Muscle of leg (tissue), 11 donors: ENCODE results near the gene BRMS1. TPM values are rescaled to one million over a fixed set of nuclear protein-coding genes. Genes with fewer than 3 reads are reported as not detected.
A peak's percentile ranks its signal among the peaks of the same experiment; 100 is the strongest.

ENCODE experiments used
- DNase-seq: peaks from one replicate; pipeline ENCODE4 v3.0.0; 2013
- H3K27ac ChIP-seq: one replicate; pipeline ENCODE4 v1.5.1; 2013; ENCODE audit warnings: mild to moderate bottlenecking, low read length, control low read depth
- H3K27me3 ChIP-seq: one replicate; pipeline ENCODE4 v1.6.1; 2013; ENCODE audit warnings: low read length; ENCODE audit not compliant: control insufficient read depth, insufficient read depth
- H3K36me3 ChIP-seq: one replicate; pipeline ENCODE4 v1.6.1; 2013; ENCODE audit warnings: low read length; ENCODE audit not compliant: control insufficient read depth, insufficient read depth
- H3K4me1 ChIP-seq: one replicate; pipeline ENCODE4 v1.6.1; 2013; ENCODE audit warnings: low read length; ENCODE audit not compliant: control insufficient read depth, insufficient read depth
- H3K4me3 ChIP-seq: one replicate; pipeline ENCODE4 v1.5.1; 2013; ENCODE audit warnings: low read length, control low read depth
- H3K9me3 ChIP-seq: replicated peaks from 2 replicates; pipeline ENCODE4 v1.6.1; 2013; ENCODE audit warnings: low read depth, low read length; ENCODE audit not compliant: control insufficient read depth
- WGBS: methylation state at CpG from one replicate; pipeline ENCODE4 v1.1.5; 2013; ENCODE audit warnings: missing lambda C conversion rate; ENCODE audit not compliant: insufficient coverage; 5-methylcytosine and 5-hydroxymethylcytosine counted together
- polyA plus RNA-seq, 8 donors: library from polyadenylated mRNA; unstranded; fragments of 120-200 nt; gene quantifications; one replicate each; pipeline versions ENCODE4 v1.2.1 to v1.2.3, GENCODE V29; 2013; ENCODE audit warnings: inconsistent platforms in 1 of 8, low replicate concordance in 1 of 8; ENCODE audit not compliant: insufficient read length in 8 of 8, insufficient read depth in 1 of 8
- total RNA-seq: library from RNA; stranded (reverse); fragments of 120-200 nt; gene quantifications from one replicate; pipeline ENCODE4 v1.2.4, GENCODE V29; 2013

BRMS1 gene
- total and polyA plus RNA-seq, 9 donors: 20.5 to 27.0 (median 24.2) TPM

DNA sequence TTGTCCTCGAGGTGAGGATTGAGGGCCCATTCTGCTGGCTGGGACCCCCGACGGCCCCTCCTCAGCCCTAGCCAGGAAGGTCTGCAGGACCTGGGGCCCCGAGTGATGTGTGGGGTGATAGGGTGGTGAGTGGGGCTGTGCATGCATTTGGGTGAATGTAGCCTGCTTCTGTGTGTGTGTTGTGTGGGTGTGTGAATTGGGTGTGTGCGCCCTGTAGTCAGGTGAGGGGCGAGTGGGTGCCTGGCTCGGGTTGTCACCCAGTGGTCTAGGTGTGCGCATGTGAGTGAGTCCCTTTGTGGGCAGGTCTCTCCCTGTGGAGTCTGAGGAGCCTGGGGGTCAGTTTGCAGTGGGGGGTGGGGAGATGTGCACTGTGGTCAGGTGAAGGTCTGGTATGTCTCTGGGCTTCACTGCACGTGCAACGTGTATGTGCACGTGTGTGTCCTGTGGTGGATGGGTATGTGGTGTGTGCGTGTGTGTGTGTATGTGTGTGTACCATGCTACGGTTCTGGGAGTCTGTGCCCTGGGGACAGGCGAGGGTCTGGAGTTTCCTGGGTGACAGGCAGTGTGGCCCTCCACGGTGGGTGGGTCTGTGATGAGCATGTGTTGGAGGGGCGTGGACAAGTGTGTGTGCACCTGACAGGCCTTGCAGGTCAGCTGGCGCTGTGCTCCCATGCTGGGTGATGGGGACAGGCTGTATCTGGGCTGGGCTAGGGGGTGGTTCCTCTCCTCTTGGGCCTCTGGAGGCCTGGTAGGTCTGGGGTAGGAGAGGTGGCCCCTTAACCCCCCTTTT, 52.2 kb downstream of the BRMS1 start:
- peaks cover under 1% of the 10 kb centered on the region for H3K36me3 ChIP-seq
- H3K9me3 ChIP-seq: no peaks in the 10 kb centered on the region
- no peak overlapping the region for H3K4me3 ChIP-seq
- peaks cover 43% of the 10 kb centered on the region for H3K27me3 ChIP-seq
- WGBS: 55% methylated on average over 14 of the region's 17 CpGs
- no peak for DNase-seq
- no peak overlapping the region for H3K27ac ChIP-seq
- H3K4me1 ChIP-seq: peaks cover 18% of the 10 kb centered on the region

DNA sequence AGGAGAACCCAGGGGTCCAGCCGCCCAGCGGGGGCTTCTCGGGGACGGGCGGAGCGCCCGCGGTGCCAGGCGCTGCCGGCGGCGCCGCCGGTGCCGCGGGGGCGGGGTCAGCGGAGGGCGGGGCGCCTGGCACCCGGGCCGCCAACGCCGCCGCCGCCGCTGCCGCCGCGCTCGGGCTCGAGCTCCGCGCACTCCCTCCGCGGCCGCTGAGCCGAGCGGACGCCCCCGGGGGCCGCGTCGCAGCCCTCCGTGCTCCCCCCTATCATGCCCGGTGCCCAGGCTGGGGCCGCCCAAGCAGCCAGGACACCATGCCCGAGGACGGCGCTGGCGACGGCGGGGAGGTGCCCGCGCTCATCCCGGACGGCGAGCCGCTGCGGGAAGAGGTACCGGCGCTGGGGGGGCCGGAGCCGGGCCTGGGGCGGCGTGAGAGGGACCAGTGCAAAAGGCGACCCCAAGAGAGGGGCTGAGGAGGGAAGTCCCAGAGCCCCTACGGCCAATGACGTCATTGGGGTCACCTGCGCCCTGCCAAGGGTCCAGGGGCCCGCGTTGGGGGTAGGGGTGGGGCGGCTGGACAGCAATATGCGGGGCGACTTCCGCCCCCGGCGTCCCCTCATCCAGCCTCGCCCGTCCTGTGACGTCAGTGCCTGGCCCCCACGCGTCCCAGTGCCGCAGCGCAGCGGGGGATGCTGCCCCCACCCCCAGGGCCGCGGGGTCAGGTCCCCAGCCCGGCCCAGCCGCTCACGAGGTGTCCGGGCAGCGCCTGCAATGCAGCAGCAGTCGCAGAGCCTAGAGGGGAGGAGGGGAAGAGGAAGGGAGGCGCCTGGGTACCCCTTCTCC, 53.0 kb downstream of the BRMS1 start, which contains the start of gene TMEM151A:
TMEM151A (plus strand) TSS at position 189 of the 837 bp plus-strand sequence; CDS start at position 309, 120 bp downstream.
- peaks cover 8% of the 10 kb centered on the region for H3K36me3 ChIP-seq
- H3K27me3 ChIP-seq: peaks cover 40% of the 10 kb centered on the region
- no peak within 1 kb of the TSS for H3K4me3 ChIP-seq
- no peak within 1 kb of the TSS for H3K27ac ChIP-seq
- no peaks in the 10 kb centered on the region for H3K9me3 ChIP-seq
- H3K4me1 ChIP-seq: peaks cover 25% of the 10 kb centered on the region
- no peak for DNase-seq
- 1% methylated on average over 93 of the region's 95 CpGs for WGBS

DNA sequence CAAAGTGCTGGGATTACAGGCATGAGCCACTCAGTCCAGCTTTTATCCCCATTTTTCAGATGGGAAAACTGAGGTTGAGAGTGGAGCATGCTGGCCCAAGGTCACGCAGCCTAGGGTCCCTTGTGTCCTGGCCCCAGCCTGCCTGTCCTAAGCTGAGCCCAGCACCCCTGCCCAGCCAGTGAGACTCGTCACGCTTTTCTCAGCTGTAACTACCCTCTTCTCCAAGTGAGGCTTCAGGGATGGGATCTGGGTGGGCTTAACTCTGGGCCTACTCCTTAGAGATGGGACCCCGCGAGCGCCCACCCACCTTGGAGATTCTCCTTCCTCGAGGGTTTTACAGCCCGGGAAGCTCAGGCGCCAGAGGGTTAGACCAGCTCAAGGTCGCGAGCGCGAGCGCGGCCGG, 53.6 kb downstream of the BRMS1 start:
- no peaks in the 10 kb centered on the region for H3K9me3 ChIP-seq
- H3K36me3 ChIP-seq: peaks cover 12% of the 10 kb centered on the region
- WGBS: 9% methylated on average over 13 of the region's 16 CpGs
- H3K4me3 ChIP-seq: no peak overlapping the region
- no peak overlapping the region for H3K27ac ChIP-seq
- no peak for DNase-seq
- peaks cover 25% of the 10 kb centered on the region for H3K4me1 ChIP-seq
- H3K27me3 ChIP-seq: peaks cover 40% of the 10 kb centered on the region

DNA sequence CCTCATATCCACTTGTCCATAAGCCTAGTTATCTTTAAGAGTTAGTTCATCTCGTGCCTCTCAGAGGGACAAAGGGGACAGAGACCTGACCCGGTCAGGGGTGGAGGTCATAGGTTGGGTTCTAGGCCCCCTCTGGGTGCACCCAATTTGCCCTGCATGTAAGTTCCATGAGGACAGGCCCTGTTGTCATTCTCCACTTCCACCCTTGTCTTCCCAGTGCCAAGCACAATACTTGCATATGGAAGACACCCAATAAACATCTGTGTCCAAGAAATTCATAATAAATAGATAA, 54.6 kb downstream of the BRMS1 start:
- Histone ChIP-seq H3K27me3 (peaks cover 40% of the 10 kb centered on the region), H3K4me3 (no peak overlapping the region)
- WGBS: no CpG with 5 or more reads among the region's 2 CpGs

DNA sequence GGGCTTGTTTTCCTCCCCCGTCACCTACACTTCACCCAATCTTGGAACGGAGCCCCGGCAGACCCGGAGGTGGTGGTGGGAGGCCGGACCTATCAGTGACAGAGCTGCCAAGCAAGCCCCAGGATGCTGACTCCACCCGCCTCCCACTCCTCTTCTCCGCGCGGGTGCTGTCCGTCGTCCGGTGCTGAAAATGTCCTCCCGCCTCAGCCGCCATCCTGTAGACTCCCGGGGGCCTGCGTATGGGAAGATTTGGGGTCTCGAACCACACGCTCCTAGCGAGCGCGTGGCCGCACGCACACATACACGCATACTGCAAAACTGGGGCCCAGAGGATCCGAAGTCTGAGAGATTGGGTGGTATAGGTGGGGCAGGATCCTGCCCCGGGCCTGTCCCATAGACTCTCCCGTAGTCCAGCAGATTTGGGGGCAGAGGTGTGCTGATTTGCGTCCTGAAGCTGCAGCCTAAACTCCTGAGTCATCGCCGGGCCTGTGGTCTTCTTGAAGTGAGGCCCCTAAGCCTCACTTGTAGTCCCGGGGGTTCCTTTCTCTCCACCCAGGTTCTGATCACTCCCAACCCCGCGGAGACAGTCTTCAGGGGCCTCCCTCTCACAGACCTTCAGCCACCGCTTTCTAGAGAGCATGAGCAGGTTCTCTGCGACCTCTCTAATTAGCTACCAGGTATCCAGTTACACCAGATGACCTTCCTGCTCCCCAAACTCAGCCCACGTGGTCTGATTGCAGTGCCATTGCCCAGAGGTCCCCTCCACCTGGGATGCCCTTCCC, 55.2 kb downstream of the BRMS1 start:
- Histone ChIP-seq H3K4me3 (peak overlapping the region; percentile 62), H3K4me1 (peaks cover 25% of the 10 kb centered on the region), H3K36me3 (peaks cover 25% of the 10 kb centered on the region), H3K9me3 (no peaks in the 10 kb centered on the region), H3K27me3 (peaks cover 40% of the 10 kb centered on the region), H3K27ac (peak overlapping the region; percentile 96)
- WGBS: 27% methylated on average over 10 of the region's 36 CpGs
- DNase-seq: peak; percentile 89

More for the DNA sequence above, 54.6 kb downstream of the BRMS1 start:
- no peaks in the 10 kb centered on the region for H3K9me3 ChIP-seq
- no peak for DNase-seq
- H3K27ac ChIP-seq: no peak overlapping the region
- H3K4me1 ChIP-seq: peaks cover 25% of the 10 kb centered on the region
- peaks cover 19% of the 10 kb centered on the region for H3K36me3 ChIP-seq

DNA sequence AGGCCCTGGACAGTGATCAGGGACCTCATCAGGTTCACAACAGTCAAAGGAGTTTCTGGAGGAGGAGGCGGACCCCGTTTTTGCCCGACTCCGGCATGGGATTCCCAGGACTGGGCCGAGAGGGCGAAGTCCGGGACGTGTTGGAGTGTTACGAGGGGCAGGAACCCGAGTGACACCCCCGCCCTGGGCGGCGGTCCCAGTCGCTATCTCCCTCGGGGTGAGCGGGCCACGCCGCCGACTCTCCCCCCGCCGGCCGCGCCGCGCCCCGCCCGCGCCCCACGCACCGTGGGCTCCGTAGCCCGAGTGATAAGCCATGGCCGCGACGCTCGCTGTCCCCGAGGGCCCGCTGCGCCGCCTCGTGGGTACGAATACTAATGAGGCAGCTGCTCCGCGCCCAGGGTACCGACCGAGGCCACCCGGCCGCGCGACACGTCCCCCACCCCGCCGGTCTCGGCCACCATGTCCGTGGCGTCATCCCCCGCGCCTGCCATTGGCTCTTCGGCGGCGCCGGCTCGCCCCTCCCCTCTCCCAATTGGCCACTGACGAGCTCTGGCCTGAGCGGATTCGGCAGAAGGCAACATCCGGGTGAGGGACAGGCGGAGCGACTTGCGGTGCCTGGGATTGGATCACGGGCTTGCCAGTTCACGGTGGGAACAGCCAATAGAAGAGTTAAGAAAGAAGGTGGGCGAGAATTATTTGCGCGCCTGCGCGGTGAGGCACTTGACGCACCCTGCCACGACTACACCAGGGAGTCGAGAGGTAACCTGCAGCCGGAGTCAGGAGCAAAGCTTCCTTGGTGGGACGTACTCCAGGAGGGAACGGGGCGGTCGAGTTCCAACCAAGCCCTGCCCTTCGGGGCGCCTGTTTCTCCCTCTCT, 56.0 kb downstream of the BRMS1 start, which contains the start of gene YIF1A:
YIF1A (minus strand) TSS at position 473 of the 877 bp plus-strand sequence; CDS start at position 315, 158 bp downstream.
- no peaks in the 10 kb centered on the region for H3K9me3 ChIP-seq
- peaks cover 38% of the 10 kb centered on the region for H3K27me3 ChIP-seq
- peak within 1 kb of the TSS; percentile 96 for H3K27ac ChIP-seq
- H3K4me1 ChIP-seq: peaks cover 25% of the 10 kb centered on the region
- peak; percentile 100 for DNase-seq
- under 1% methylated on average over 80 of the region's 87 CpGs for WGBS
- H3K4me3 ChIP-seq: peak within 1 kb of the TSS; percentile 92
- peaks cover 32% of the 10 kb centered on the region for H3K36me3 ChIP-seq

DNA sequence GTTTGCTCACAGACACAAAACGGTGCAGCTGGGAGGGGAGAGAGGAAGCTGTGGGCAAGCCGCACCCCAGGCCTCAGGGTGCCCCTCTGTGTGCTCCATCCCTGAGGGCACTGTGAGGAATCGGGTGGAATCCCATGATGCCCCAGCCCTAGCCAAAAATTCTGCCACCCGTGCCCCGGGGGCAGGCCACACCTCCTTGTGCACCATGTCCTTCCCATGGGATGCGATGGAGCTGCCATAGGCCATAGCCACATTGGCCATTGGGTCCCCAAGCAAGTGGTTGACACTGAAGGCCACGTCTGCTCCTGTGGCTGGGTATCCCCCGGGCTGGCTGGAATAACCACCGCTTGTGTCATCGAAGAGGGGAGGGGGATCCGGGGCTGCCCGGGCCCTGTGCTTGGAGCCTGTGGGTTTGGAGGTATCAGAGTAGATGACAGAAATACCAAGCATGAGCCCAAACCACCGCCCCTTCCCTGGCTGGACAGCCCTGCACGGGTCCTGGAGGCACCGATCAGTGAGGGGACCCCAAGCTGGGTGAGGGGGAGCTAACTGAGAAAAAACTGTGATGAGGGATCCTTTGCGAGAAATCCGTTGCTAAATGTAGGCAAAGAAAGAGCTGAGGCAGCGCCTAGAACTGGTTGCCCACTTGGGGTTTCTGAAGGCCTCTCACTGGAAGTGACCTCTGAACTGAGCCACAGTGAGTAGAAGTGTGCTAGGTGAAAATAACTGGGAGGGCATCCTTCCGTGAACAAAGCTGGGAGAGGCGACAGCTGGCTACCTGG, 56.8 kb downstream of the BRMS1 start:
- 19% methylated on average over 14 of the region's 20 CpGs for WGBS
- peak overlapping the region; percentile 92 for H3K4me3 ChIP-seq
- H3K27ac ChIP-seq: peak overlapping the region; percentile 91
- H3K4me1 ChIP-seq: peaks cover 26% of the 10 kb centered on the region
- peaks cover 30% of the 10 kb centered on the region for H3K27me3 ChIP-seq
- no peaks in the 10 kb centered on the region for H3K9me3 ChIP-seq
- peaks cover 39% of the 10 kb centered on the region for H3K36me3 ChIP-seq
- DNase-seq: no peak
